ENCODE results near the gene THEM4.
"Not testable (repeated sequence)": the region's sequence is repeated elsewhere in the genome, so short reads cannot be mapped to it uniquely, and the experiment has no call there.

Gene THEM4

GRCh38 chr1:151859891-151860293 is 49.4 kb downstream of the THEM4 start:
- DNase-seq (ENCODE audit: low spot score): no peak

- no peak for DNase-seq (ENCODE audit: low spot score)
Observed at GRCh38 chr1:151858886-151859665, 50.2 kb downstream of the THEM4 start.

- no peak for DNase-seq (ENCODE audit: low spot score)
Observed at GRCh38 chr1:151858030-151858746, 51.1 kb downstream of the THEM4 start.

- DNase-seq (ENCODE audit: low spot score): no peak
Observed at GRCh38 chr1:151855933-151856332, 53.4 kb downstream of the THEM4 start.

- DNase-seq (ENCODE audit: low spot score): not testable (repeated sequence)
Observed at GRCh38 chr1:151855516-151855915, 53.8 kb downstream of the THEM4 start.

- no peak for DNase-seq (ENCODE audit: low spot score)
Observed at GRCh38 chr1:151854658-151855057, 54.7 kb downstream of the THEM4 start.

GRCh38 chr1:151853411-151853943 is 55.8 kb downstream of the THEM4 start, which contains the start of gene THEM5:
Gene THEM5, minus strand, starts transcription at chr1:151853712. Its CDS starts 147 bp downstream, at chr1:151853565.
- no peak for DNase-seq (ENCODE audit: low spot score)

- no peak for DNase-seq (ENCODE audit: low spot score)
Observed at GRCh38 chr1:151852733-151853132, 56.6 kb downstream of the THEM4 start.

GRCh38 chr1:151851886-151852285 is 57.4 kb downstream of the THEM4 start:
- DNase-seq (ENCODE audit: low spot score): no peak

- DNase-seq (ENCODE audit: low spot score): no peak
Observed at GRCh38 chr1:151849871-151850270, 59.4 kb downstream of the THEM4 start.

- DNase-seq (ENCODE audit: low spot score): no peak
Observed at GRCh38 chr1:151849126-151849525, 60.2 kb downstream of the THEM4 start.

GRCh38 chr1:151847867-151848596 is 61.3 kb downstream of the THEM4 start:
- DNase-seq (ENCODE audit: low spot score): peak; percentile 40

- peak; percentile 53 for DNase-seq (ENCODE audit: low spot score)
Observed at GRCh38 chr1:151846686-151847237, 62.5 kb downstream of the THEM4 start.

- DNase-seq (ENCODE audit: low spot score): peak; percentile 25
Observed at GRCh38 chr1:151846062-151846568, 63.2 kb downstream of the THEM4 start.

GRCh38 chr1:151843398-151843797 is 65.9 kb downstream of the THEM4 start:
- DNase-seq (ENCODE audit: low spot score): no peak

- DNase-seq (ENCODE audit: low spot score): no peak
Observed at GRCh38 chr1:151841141-151841540, 68.2 kb downstream of the THEM4 start.

- no peak for DNase-seq (ENCODE audit: low spot score)
Observed at GRCh38 chr1:151840421-151840820, 68.9 kb downstream of the THEM4 start.

GRCh38 chr1:151839457-151840403 is 69.6 kb downstream of the THEM4 start, which contains the start of gene C2CD4D:
Gene C2CD4D, minus strand, starts transcription at chr1:151839820. Its CDS starts 831 bp downstream, at chr1:151838989.
- DNase-seq (ENCODE audit: low spot score): no peak

GRCh38 chr1:151839082-151839412 is 70.3 kb downstream of the THEM4 start:
- no peak for DNase-seq (ENCODE audit: low spot score)

GRCh38 chr1:151838222-151839081 is 70.9 kb downstream of the THEM4 start:
- no peak for DNase-seq (ENCODE audit: low spot score)

Data from left forelimb (tissue), 1 donor.